Choroid plexus epithelial cell (primary cell): ENCODE data around the gene LZTS2.

Experiments used
- DNase-seq: peaks from one replicate; pipeline ENCODE4 v3.0.0-alpha.2; 2010; ENCODE audit warnings: low read depth
- H3K4me3 ChIP-seq: 2 replicates; pipeline ENCODE4 v1.5.1; 2011; ENCODE audit warnings: low read depth, mild to moderate bottlenecking, control low read depth, low read length, moderate library complexity
- TF ChIP-seq, protein P1 (sequence below): conservative IDR thresholded peaks from 2 replicates; pipeline ENCODE4 v1.5.1; 2011; ENCODE audit warnings: low read depth, mild to moderate bottlenecking, control low read depth, inconsistent platforms, low read length, moderate library complexity

LZTS2 gene

DNA sequence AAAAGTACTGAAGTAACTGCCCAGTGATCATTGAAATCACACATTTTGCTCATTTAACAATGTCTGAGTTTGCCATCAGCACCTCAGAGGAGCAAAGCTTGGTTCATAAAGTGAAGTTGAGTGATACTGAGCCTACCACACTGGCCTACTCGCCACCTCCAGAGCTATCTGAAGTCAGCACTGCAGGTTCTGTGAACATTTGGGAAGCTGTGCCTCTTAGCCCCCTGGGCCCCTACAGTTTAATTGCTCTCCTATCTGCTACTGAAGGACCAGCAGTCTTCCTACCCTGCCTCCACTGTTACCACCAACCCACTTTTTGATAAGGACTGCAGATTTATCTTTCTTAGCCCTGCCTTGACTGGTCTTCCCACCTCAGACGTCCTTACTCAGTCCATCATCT is 32.3 kb upstream of the LZTS2 start:
- DNase-seq = no peak
- TF ChIP-seq, protein P1, sequence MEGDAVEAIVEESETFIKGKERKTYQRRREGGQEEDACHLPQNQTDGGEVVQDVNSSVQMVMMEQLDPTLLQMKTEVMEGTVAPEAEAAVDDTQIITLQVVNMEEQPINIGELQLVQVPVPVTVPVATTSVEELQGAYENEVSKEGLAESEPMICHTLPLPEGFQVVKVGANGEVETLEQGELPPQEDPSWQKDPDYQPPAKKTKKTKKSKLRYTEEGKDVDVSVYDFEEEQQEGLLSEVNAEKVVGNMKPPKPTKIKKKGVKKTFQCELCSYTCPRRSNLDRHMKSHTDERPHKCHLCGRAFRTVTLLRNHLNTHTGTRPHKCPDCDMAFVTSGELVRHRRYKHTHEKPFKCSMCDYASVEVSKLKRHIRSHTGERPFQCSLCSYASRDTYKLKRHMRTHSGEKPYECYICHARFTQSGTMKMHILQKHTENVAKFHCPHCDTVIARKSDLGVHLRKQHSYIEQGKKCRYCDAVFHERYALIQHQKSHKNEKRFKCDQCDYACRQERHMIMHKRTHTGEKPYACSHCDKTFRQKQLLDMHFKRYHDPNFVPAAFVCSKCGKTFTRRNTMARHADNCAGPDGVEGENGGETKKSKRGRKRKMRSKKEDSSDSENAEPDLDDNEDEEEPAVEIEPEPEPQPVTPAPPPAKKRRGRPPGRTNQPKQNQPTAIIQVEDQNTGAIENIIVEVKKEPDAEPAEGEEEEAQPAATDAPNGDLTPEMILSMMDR = no peak
- no peak overlapping the region for H3K4me3 ChIP-seq

DNA sequence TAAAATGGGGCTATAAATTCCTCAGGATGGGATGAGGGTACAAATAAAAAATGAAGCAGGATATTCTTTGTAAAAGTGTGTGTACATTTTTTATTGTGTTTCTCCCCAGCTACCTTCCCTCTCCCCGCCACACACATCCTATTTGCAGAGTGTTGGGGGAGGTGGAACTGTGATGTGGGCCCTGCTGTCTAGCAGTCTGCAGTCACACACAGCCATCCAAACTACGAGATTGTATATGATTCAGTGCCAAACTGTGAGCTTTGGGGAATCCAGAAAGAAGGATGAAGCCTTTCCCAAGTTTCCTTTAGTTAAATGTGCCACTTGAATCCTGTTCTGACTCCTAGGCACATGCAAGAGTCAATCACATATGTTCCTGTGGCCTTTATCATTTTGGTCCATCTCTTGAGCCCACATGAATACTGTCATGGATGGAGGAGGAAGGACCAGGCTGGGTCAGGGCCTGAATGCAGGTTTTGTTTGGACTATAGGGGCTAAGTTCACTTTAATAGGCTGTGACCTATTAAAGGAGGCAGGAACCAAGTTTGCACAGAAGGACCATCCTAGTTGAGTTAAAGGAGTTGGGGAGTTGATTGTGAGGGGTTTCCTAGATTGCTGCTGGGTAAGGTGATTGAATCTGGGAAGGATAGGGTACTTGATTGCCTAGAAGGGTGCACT is 31.4 kb upstream of the LZTS2 start:
- TF ChIP-seq, protein P1 = no peak
- no peak overlapping the region for H3K4me3 ChIP-seq
- DNase-seq = no peak

DNA sequence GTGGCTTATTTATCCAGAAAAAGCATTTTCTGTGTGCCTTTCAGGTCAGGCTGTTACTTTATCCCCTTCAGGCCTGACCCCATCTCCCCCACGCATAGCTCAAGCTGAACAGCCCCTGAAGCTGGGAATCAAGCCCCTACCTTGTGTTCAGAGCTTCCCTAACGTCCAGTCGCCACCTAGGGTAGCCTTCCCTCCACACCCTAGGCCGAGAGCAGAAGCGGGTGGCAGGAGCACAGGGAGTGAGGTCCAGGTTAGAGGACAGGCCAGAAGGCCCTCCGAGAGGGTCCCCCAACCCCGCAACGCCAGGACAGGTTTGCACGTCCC is 30.8 kb upstream of the LZTS2 start:
- no peak for DNase-seq
- TF ChIP-seq, protein P1 = no peak
- peak overlapping the region; percentile 67 for H3K4me3 ChIP-seq

DNA sequence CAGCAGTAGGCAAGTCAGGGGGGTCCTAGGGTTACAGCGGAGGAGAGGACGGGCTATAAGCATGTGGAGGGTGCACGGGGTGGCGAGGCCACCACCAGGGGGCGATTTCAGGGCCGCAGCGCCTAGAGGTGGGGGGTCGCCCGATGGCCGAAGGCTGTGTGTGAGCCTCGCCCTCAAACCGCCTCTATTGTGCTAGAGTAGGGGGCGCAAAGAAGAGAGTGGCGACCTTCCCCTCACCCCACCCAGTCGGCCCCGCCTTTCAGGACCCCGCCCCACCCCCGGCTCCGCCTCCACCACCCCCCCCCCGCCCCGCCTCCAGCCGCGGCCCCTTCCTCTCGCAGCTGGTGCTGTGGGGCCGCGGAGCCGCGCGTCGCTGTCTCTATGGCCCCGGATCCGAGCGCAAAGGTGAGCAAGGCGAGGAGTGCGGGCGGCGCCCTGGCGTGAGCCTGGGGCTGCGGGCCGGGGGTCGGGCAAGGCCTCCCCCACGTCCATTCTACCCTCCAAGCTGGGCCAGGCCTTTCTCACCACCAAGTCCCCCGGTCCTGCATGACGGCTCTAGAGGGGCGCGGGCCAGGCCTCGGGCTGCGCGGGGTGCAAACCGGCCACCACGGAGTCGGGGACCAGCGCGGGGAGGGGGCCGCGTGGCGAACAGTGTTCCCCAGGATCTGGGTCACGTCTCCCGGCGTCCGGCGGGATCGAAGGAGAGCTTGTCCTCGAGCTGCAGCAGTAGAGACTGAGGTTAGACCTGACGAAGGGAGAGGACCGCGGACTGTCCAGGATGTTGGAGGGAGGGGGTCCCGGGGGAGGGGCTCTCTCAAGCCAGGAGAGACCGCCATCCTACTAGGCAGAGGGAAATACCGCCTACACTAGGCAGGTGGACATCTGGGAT is 30.2 kb upstream of the LZTS2 start, which contains the start of gene SEMA4G:
Gene SEMA4G (plus strand): TSS at position 318 of the 889 bp plus-strand sequence. CDS start 3,409 bp downstream, outside the sequence.
- H3K4me3 ChIP-seq = peak within 1 kb of the TSS; percentile 67
- TF ChIP-seq, protein P1 = peak; percentile 80
- peak; percentile 28 for DNase-seq

DNA sequence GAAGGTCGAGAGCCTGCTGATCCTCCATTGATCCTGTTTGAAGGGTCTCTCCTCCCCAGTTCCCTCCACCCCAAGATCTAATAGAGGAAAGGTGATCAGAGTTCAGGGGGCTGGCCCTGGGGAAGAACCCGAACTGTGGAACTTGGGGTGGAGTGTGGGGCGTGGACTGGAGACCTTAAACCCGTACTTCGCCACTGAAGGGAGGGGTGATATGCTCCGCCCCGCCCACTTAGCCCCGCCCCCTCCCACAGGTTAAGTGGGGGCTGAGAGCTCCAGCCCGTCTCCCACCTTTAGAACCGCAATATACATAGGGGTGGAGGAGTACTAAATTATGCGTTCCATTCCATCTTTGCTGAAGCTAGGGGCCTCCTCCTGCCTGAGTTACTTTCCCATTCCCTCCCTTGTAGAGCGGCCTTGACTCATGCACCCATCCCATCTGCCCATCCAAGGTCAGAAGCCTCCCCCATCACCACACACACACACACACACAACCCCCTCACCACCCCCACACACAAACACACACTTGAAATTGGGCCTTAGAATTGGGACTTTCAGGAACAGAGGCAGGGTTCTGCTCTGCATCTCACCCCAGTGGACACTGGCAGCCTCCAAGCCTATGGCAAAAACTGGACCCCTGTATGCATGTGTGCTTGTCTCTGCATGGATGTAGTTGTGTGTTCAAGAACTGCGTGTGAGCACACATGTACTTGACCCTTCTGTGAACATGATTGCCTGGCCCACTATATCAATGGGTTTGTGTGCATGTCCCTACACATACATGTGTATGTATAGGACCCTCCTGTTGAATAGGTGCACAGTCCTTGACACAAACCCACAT is 29.3 kb upstream of the LZTS2 start:
- DNase-seq = no peak
- TF ChIP-seq, protein P1 = no peak
- H3K4me3 ChIP-seq = peak overlapping the region; percentile 67

- TF ChIP-seq, protein P1 = no peak
- no peak overlapping the region for H3K4me3 ChIP-seq
- no peak for DNase-seq
These were observed 28.4 kb upstream of the LZTS2 start for GRCh38 chr10:100970914-100971811.
